ENCODE data around the gene AGFG2.

AGFG2 gene

DNA sequence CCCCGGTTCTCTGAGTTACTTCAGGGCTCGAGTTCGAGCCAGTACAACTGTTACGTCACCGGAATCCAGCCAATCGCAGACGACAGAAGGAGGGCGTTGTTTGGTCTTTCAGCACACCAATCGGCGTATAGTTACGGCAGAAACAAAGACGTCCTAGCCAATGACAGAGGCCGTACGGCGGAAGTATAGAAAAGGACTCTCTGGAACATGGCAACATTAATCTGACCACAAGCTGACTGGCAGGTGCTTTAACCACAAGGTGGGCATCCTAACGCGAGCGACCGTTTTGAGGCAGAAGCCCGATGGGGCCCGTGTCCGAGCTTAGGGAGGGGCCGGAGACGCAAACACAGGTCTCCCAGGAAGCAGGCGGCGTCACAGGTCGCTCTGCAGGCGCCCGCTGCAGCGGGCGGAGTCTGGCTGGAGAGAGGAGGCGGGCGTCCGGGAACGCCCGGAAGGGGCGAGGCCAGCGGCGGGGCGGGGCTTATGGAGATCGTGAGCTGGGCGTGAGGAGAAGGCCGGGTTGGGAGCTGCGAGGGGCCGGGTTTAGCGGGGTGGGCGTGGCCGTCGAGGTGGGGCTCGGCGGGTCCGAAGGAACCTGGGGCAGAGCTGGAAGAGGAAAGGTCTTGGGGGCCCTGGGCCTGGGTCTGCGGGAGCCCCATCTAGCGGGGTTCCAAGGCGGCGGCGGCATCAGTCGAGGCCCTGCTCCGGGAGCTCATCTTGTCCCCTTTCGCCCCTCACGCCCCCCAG is 73.2 kb downstream of the AGFG2 start, which contains the start of gene MOSPD3:
Gene MOSPD3, plus strand, starts transcription at position 558 of the 747 bp plus-strand sequence. CDS start 252 bp downstream, outside the sequence.
- ChIA-PET POLR2A (interaction anchor here (0.7 to 7.4 kb wide), 18 partner anchors 10 to 263 kb away, joined by 3 to 91 read pairs (median 4); partner anchors contain the start of genes FBXO24, GNB2, LRCH4 and MEPCE), CTCF (interaction anchor here (0.7 to 1.4 kb wide), 5 partner anchors 18 to 113 kb away, joined by 3 to 11 read pairs (median 3); no protein-coding TSS in a partner anchor)
- H3K4me1 ChIP-seq (ENCODE audit: control insufficient read depth, insufficient read depth, low read length): no peaks in the 10 kb centered on the region
- H3K4me3 ChIP-seq (ENCODE audit: low read depth, low read length): peak within 1 kb of the TSS; percentile 70
- H3K9me3 ChIP-seq (ENCODE audit: control insufficient read depth, insufficient read depth, low read depth, low read length): no peaks in the 10 kb centered on the region
- H3K36me3 ChIP-seq (ENCODE audit: control insufficient read depth in 2 of 2, insufficient read depth in 1 of 2, low read length in 2 of 2): peaks cover 0 to 3% of the 10 kb centered on the region in 2 experiments; a peak in 1 of 3 replicates
- peak within 1 kb of the TSS; percentile 54; the same call in 1 of the 2 replicates for H3K27ac ChIP-seq (ENCODE audit: extremely low read depth, low read depth, low read length)
- TF ChIP-seq ZNF529 (tag by site-specific recombination; IDR thresholded peaks at IDR 0.05; ENCODE audit: insufficient replicate concordance) (no peak), GLI2 (tag by site-specific recombination; IDR thresholded peaks at IDR 0.05; ENCODE audit: borderline replicate concordance, low read depth) (no peak), ZNF777 (tag by site-specific recombination; IDR thresholded peaks at IDR 0.05; ENCODE audit: borderline replicate concordance) (no peak), ZNF585B (tag by site-specific recombination; IDR thresholded peaks at IDR 0.05) (no peak), ZBTB21 (tag by site-specific recombination; IDR thresholded peaks at IDR 0.05) (peak; percentile 76), ZBTB8A (tag by site-specific recombination; IDR thresholded peaks at IDR 0.05) (peak; percentile 92), ZXDB (tag by site-specific recombination; IDR thresholded peaks at IDR 0.05) (0 out of 2 replicates have a peak, but pooled peaks have one; percentile 36), ZNF366 (tag by site-specific recombination; conservative IDR thresholded peaks at IDR 0.05) (no peak), ZNF37A (tag by site-specific recombination; IDR thresholded peaks at IDR 0.05) (no peak), ZSCAN30 (tag by site-specific recombination; IDR thresholded peaks at IDR 0.05) (no peak), ZNF776 (tag by site-specific recombination; IDR thresholded peaks at IDR 0.05; ENCODE audit: borderline replicate concordance) (no peak), ZNF169 (tag by site-specific recombination; IDR thresholded peaks at IDR 0.05) (no peak), ZNF248 (tag by site-specific recombination; IDR thresholded peaks at IDR 0.05) (no peak), ZSCAN23 (tag by site-specific recombination; IDR thresholded peaks at IDR 0.05) (no peak), TRIM28 (IDR thresholded peaks at IDR 0.05; ENCODE audit: borderline replicate concordance, low read length) (no peak), PRDM1 (tag by site-specific recombination; IDR thresholded peaks at IDR 0.05) (no peak), ZNF184 (tag by site-specific recombination; IDR thresholded peaks at IDR 0.05) (no peak), YY2 (tag by site-specific recombination; IDR thresholded peaks at IDR 0.05) (peak; percentile 78; the same call in 1 of the 2 replicates), ZFP3 (tag by site-specific recombination; IDR thresholded peaks at IDR 0.05; ENCODE audit: low read depth) (no peak), ZNF335 (tag by site-specific recombination; conservative IDR thresholded peaks at IDR 0.05) (peak; percentile 98), RBAK (tag by site-specific recombination; IDR thresholded peaks at IDR 0.05) (no peak), ZNF629 (tag by site-specific recombination; IDR thresholded peaks at IDR 0.05) (peak; percentile 93), KLF16 (tag by site-specific recombination; IDR thresholded peaks at IDR 0.05) (peak; percentile 75; the same call in 1 of the 2 replicates), ZNF544 (tag by site-specific recombination; IDR thresholded peaks at IDR 0.05) (no peak), SALL2 (tag by site-specific recombination; IDR thresholded peaks at IDR 0.05; ENCODE audit: borderline replicate concordance) (no peak), KLF9 (tag by site-specific recombination; IDR thresholded peaks at IDR 0.05; ENCODE audit: low read depth) (peak; percentile 98)
- TF ChIP-seq, protein P1, sequence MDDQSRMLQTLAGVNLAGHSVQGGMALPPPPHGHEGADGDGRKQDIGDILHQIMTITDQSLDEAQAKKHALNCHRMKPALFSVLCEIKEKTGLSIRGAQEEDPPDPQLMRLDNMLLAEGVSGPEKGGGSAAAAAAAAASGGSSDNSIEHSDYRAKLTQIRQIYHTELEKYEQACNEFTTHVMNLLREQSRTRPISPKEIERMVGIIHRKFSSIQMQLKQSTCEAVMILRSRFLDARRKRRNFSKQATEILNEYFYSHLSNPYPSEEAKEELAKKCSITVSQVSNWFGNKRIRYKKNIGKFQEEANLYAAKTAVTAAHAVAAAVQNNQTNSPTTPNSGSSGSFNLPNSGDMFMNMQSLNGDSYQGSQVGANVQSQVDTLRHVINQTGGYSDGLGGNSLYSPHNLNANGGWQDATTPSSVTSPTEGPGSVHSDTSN (CRISPR knock-in tag; IDR thresholded peaks at IDR 0.05): no peak
- TF ChIP-seq, protein P2, sequence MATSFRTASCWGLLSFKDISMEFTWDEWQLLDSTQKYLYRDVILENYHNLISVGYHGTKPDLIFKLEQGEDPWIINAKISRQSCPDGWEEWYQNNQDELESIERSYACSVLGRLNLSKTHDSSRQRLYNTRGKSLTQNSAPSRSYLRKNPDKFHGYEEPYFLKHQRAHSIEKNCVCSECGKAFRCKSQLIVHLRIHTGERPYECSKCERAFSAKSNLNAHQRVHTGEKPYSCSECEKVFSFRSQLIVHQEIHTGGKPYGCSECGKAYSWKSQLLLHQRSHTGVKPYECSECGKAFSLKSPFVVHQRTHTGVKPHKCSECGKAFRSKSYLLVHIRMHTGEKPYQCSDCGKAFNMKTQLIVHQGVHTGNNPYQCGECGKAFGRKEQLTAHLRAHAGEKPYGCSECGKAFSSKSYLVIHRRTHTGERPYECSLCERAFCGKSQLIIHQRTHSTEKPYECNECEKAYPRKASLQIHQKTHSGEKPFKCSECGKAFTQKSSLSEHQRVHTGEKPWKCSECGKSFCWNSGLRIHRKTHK (tag by site-specific recombination; IDR thresholded peaks at IDR 0.05): no peak
- TF ChIP-seq, protein P3, sequence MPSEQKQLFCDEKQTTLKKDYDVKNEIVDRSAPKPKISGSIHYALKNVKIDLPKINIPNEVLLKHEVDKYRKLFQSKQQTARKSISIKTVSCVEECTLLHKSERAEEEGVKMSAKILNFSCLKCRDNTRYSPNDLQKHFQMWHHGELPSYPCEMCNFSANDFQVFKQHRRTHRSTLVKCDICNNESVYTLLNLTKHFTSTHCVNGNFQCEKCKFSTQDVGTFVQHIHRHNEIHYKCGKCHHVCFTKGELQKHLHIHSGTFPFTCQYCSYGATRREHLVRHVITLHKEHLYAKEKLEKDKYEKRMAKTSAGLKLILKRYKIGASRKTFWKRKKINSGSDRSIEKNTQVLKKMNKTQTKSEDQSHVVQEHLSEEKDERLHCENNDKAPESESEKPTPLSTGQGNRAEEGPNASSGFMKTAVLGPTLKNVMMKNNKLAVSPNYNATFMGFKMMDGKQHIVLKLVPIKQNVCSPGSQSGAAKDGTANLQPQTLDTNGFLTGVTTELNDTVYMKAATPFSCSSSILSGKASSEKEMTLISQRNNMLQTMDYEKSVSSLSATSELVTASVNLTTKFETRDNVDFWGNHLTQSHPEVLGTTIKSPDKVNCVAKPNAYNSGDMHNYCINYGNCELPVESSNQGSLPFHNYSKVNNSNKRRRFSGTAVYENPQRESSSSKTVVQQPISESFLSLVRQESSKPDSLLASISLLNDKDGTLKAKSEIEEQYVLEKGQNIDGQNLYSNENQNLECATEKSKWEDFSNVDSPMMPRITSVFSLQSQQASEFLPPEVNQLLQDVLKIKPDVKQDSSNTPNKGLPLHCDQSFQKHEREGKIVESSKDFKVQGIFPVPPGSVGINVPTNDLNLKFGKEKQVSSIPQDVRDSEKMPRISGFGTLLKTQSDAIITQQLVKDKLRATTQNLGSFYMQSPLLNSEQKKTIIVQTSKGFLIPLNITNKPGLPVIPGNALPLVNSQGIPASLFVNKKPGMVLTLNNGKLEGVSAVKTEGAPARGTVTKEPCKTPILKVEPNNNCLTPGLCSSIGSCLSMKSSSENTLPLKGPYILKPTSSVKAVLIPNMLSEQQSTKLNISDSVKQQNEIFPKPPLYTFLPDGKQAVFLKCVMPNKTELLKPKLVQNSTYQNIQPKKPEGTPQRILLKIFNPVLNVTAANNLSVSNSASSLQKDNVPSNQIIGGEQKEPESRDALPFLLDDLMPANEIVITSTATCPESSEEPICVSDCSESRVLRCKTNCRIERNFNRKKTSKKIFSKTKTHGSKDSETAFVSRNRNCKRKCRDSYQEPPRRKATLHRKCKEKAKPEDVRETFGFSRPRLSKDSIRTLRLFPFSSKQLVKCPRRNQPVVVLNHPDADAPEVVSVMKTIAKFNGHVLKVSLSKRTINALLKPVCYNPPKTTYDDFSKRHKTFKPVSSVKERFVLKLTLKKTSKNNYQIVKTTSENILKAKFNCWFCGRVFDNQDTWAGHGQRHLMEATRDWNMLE (tag by site-specific recombination; conservative IDR thresholded peaks at IDR 0.05; ENCODE audit: low read depth): no peak
- TF ChIP-seq, protein P4, sequence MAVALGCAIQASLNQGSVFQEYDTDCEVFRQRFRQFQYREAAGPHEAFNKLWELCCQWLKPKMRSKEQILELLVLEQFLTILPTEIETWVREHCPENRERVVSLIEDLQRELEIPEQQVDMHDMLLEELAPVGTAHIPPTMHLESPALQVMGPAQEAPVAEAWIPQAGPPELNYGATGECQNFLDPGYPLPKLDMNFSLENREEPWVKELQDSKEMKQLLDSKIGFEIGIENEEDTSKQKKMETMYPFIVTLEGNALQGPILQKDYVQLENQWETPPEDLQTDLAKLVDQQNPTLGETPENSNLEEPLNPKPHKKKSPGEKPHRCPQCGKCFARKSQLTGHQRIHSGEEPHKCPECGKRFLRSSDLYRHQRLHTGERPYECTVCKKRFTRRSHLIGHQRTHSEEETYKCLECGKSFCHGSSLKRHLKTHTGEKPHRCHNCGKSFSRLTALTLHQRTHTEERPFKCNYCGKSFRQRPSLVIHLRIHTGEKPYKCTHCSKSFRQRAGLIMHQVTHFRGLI (tag by site-specific recombination; IDR thresholded peaks at IDR 0.05): peak; percentile 60; the same call in 1 of the 2 replicates
